HG03139 (cell line): ENCODE measurements around the gene MAN2A2.
"Not testable (repeated sequence)": the region's sequence is repeated elsewhere in the genome, so short reads cannot be mapped to it uniquely, and the experiment has no call there.

Experiments
- ATAC-seq: cut with Tn5 transposase; IDR thresholded peaks from one replicate; pipeline ENCODE4 v1.9.1; 2021; ENCODE audit not compliant: unreplicated experiment

MAN2A2 gene

GRCh38 chr15:90871139-90871715 is 31.9 kb upstream of the MAN2A2 start:
- ATAC-seq, result no peak

- ATAC-seq, result no peak
Observed at GRCh38 chr15:90871716-90872485, 31.2 kb upstream of the MAN2A2 start.

GRCh38 chr15:90872486-90873184 is 30.5 kb upstream of the MAN2A2 start:
- no peak for ATAC-seq

- ATAC-seq, result no peak
Observed at GRCh38 chr15:90873488-90873997, 29.6 kb upstream of the MAN2A2 start.

- ATAC-seq, result no peak
Observed at GRCh38 chr15:90873998-90874605, 29.0 kb upstream of the MAN2A2 start.

GRCh38 chr15:90874986-90875385 is 28.1 kb upstream of the MAN2A2 start:
- not testable (repeated sequence) for ATAC-seq

- ATAC-seq, result no peak
Observed at GRCh38 chr15:90875549-90875981, 27.5 kb upstream of the MAN2A2 start.

- ATAC-seq, result no peak
Observed at GRCh38 chr15:90876046-90876445, 27.1 kb upstream of the MAN2A2 start.

- no peak for ATAC-seq
Observed at GRCh38 chr15:90876512-90877170, 26.5 kb upstream of the MAN2A2 start.

GRCh38 chr15:90877315-90877714 is 25.8 kb upstream of the MAN2A2 start:
- no peak for ATAC-seq

- no peak for ATAC-seq
Observed at GRCh38 chr15:90877996-90878395, 25.1 kb upstream of the MAN2A2 start.

- no peak for ATAC-seq
Observed at GRCh38 chr15:90878660-90879059, 24.4 kb upstream of the MAN2A2 start.

- ATAC-seq, result no peak
Observed at GRCh38 chr15:90879730-90880366, 23.3 kb upstream of the MAN2A2 start.

- no peak for ATAC-seq
Observed at GRCh38 chr15:90880381-90881145, 22.5 kb upstream of the MAN2A2 start.

- no peak for ATAC-seq
Observed at GRCh38 chr15:90881181-90881977, 21.7 kb upstream of the MAN2A2 start.

GRCh38 chr15:90881978-90882721 is 21.0 kb upstream of the MAN2A2 start:
- ATAC-seq, result no peak

GRCh38 chr15:90882781-90883525 is 20.1 kb upstream of the MAN2A2 start:
- ATAC-seq, result no peak
